GM21825 (cell line): ENCODE data around the gene ZNF783.
"Not testable (repeated sequence)": the region's sequence is repeated elsewhere in the genome, so short reads cannot be mapped to it uniquely, and the experiment has no call there.

ENCODE experiments used
- ATAC-seq: cut with Tn5 transposase; IDR thresholded peaks from one replicate; pipeline ENCODE4 v1.9.1; 2021; ENCODE audit warnings: mild to moderate bottlenecking, moderate library complexity; ENCODE audit not compliant: unreplicated experiment

The ZNF783 gene

GRCh38 chr7:149322737-149323136 lies 60.7 kb downstream of the ZNF783 start:
- ATAC-seq = no peak

GRCh38 chr7:149325248-149325647 lies 63.3 kb downstream of the ZNF783 start:
- ATAC-seq = no peak

GRCh38 chr7:149329265-149329664 lies 67.3 kb downstream of the ZNF783 start:
- ATAC-seq = no peak

GRCh38 chr7:149329766-149330334 lies 67.9 kb downstream of the ZNF783 start:
- no peak for ATAC-seq

GRCh38 chr7:149330914-149331567 lies 69.0 kb downstream of the ZNF783 start:
- no peak for ATAC-seq

- ATAC-seq = not testable (repeated sequence)
Observed at GRCh38 chr7:149332602-149333320, 70.8 kb downstream of the ZNF783 start.

- ATAC-seq = no peak
Observed at GRCh38 chr7:149333321-149333717, 71.3 kb downstream of the ZNF783 start.

- ATAC-seq = no peak
Observed at GRCh38 chr7:149334219-149334618, 72.2 kb downstream of the ZNF783 start.
